ENCODE measurements around the gene OTOGL.

OTOGL gene

GRCh38 chr12:80282226-80282625, 182.9 kb downstream of the OTOGL start:
- Histone ChIP-seq H3K9ac (ENCODE audit: low read length) (no peak overlapping the region), H3F3A (ENCODE audit: insufficient read depth, low read length) (no peaks in the 10 kb centered on the region), H3K4me3 (ENCODE audit: low read length) (no peak overlapping the region), H3K79me2 (ENCODE audit: low read length) (no peaks in the 10 kb centered on the region), H3K4me1 (ENCODE audit: low read length) (no peaks in the 10 kb centered on the region), H3K4me2 (ENCODE audit: low read depth, low read length) (no peak overlapping the region), H3K36me3 (replicated peaks; ENCODE audit: insufficient read depth, low read length) (no peaks in the 10 kb centered on the region; the same call in 1 of the 2 replicates), H3K27me3 (replicated peaks; ENCODE audit: insufficient read depth, low read length) (no peaks in the 10 kb centered on the region), H3K9me2 (replicated peaks; ENCODE audit: insufficient read depth, low read length) (no peaks in the 10 kb centered on the region), H4K20me1 (ENCODE audit: insufficient read depth, low read length) (no peaks in the 10 kb centered on the region), H3K27ac (ENCODE audit: low read length) (no peak overlapping the region), H3K9me3 (replicated peaks; ENCODE audit: insufficient read depth, low read length) (no peaks in the 10 kb centered on the region), H2AFZ (ENCODE audit: low read length) (no peak overlapping the region)
- TF ChIP-seq EZH2phosphoT487 (IDR thresholded peaks at IDR 0.05; ENCODE audit: low read length) (no peak), EZH2 (optimal IDR thresholded peaks at IDR 0.05; ENCODE audit: low read depth, low read length) (no peak), CTCF (IDR thresholded peaks at IDR 0.05; ENCODE audit: low read length) (no peak)
- DNase-seq = no peak

GRCh38 chr12:80282761-80283160, 183.4 kb downstream of the OTOGL start:
- DNase-seq = no peak
- Histone ChIP-seq H3K4me1 (ENCODE audit: low read length) (no peaks in the 10 kb centered on the region), H3K27ac (ENCODE audit: low read length) (no peak overlapping the region)

GRCh38 chr12:80291108-80291754, 191.9 kb downstream of the OTOGL start:
- Histone ChIP-seq H3F3A (ENCODE audit: insufficient read depth, low read length) (peaks cover 23% of the 10 kb centered on the region), H3K27me3 (replicated peaks; ENCODE audit: insufficient read depth, low read length) (no peaks in the 10 kb centered on the region), H3K9ac (ENCODE audit: low read length) (no peak overlapping the region), H3K4me3 (ENCODE audit: low read length) (no peak overlapping the region), H3K9me3 (replicated peaks; ENCODE audit: insufficient read depth, low read length) (no peaks in the 10 kb centered on the region), H3K36me3 (replicated peaks; ENCODE audit: insufficient read depth, low read length) (no peaks in the 10 kb centered on the region; the same call in 1 of the 2 replicates), H2AFZ (ENCODE audit: low read length) (no peak overlapping the region), H4K20me1 (ENCODE audit: insufficient read depth, low read length) (no peaks in the 10 kb centered on the region), H3K79me2 (ENCODE audit: low read length) (no peaks in the 10 kb centered on the region), H3K27ac (ENCODE audit: low read length) (peak overlapping the region; percentile 23; the same call in 1 of the 2 replicates), H3K4me1 (ENCODE audit: low read length) (peaks cover 34% of the 10 kb centered on the region), H3K4me2 (ENCODE audit: low read depth, low read length) (peak overlapping the region; percentile 35), H3K9me2 (replicated peaks; ENCODE audit: insufficient read depth, low read length) (no peaks in the 10 kb centered on the region)
- TF ChIP-seq EZH2 (optimal IDR thresholded peaks at IDR 0.05; ENCODE audit: low read depth, low read length) = no peak
- no peak for TF ChIP-seq CTCF (IDR thresholded peaks at IDR 0.05; ENCODE audit: low read length)
- no peak for TF ChIP-seq EZH2phosphoT487 (IDR thresholded peaks at IDR 0.05; ENCODE audit: low read length)
- no peak for DNase-seq

More at GRCh38 chr12:80282761-80283160, 183.4 kb downstream of the OTOGL start:
- Histone ChIP-seq H3K4me2 (ENCODE audit: low read depth, low read length) (no peak overlapping the region), H2AFZ (ENCODE audit: low read length) (no peak overlapping the region), H4K20me1 (ENCODE audit: insufficient read depth, low read length) (no peaks in the 10 kb centered on the region), H3K79me2 (ENCODE audit: low read length) (no peaks in the 10 kb centered on the region), H3K4me3 (ENCODE audit: low read length) (no peak overlapping the region), H3F3A (ENCODE audit: insufficient read depth, low read length) (no peaks in the 10 kb centered on the region), H3K9me2 (replicated peaks; ENCODE audit: insufficient read depth, low read length) (no peaks in the 10 kb centered on the region), H3K9ac (ENCODE audit: low read length) (no peak overlapping the region), H3K9me3 (replicated peaks; ENCODE audit: insufficient read depth, low read length) (no peaks in the 10 kb centered on the region), H3K27me3 (replicated peaks; ENCODE audit: insufficient read depth, low read length) (no peaks in the 10 kb centered on the region), H3K36me3 (replicated peaks; ENCODE audit: insufficient read depth, low read length) (no peaks in the 10 kb centered on the region; the same call in 1 of the 2 replicates)
- TF ChIP-seq EZH2 (optimal IDR thresholded peaks at IDR 0.05; ENCODE audit: low read depth, low read length) (no peak), CTCF (IDR thresholded peaks at IDR 0.05; ENCODE audit: low read length) (no peak), EZH2phosphoT487 (IDR thresholded peaks at IDR 0.05; ENCODE audit: low read length) (no peak)

All from MM.1S (cell line).